Stimulated activated CD4-positive, alpha-beta T cell treated with anti-CD3 and anti-CD28 coated beads, Interleukin-1b, Interleukin-23, amount 100 ng/mL, for 1 hour (primary cell): ENCODE measurements around the gene CSF3.
A peak's percentile ranks its signal among the peaks of the same experiment; 100 is the strongest.

Experiments
- DNase-seq, 2 donors: peaks; one replicate each; pipeline ENCODE4 v3.0.0-alpha.2; 2020; ENCODE audit warnings: low read depth in 2 of 2

The CSF3 gene

GRCh38 chr17:40062329-40063186, 47.3 kb downstream of the CSF3 start, which contains the start of gene THRA:
Gene THRA (plus strand): TSS chr17:40062965. CDS start chr17:40074489, 11,524 bp downstream.
- peak; percentile 36 to 56 for DNase-seq

- no peak for DNase-seq
These were observed 48.0 kb downstream of the CSF3 start for GRCh38 chr17:40063187-40063771.

GRCh38 chr17:40063901-40064531, 48.8 kb downstream of the CSF3 start:
- no peak for DNase-seq

GRCh38 chr17:40064971-40065768, 49.9 kb downstream of the CSF3 start:
- no peak for DNase-seq

GRCh38 chr17:40065769-40066510, 50.7 kb downstream of the CSF3 start:
- no peak for DNase-seq
